ENCODE measurements around the gene FBXW8. TPM values are rescaled to one million over a fixed set of nuclear protein-coding genes. Genes with fewer than 3 reads are reported as not detected.

FBXW8 gene
- total RNA-seq, 2 donors from 2014 or later, result 26.1 to 34.7 TPM

- H3K4me3 ChIP-seq (ENCODE audit: low read length), result no peak overlapping the region
- H3K27ac ChIP-seq (ENCODE audit: low read depth, low read length), result peak overlapping the region; percentile 71
- Mint-ChIP-seq H3K9me3 (no peaks in the 10 kb centered on the region), H3K4me3 (no peak overlapping the region), H3K27me3 (ENCODE audit: insufficient read depth) (no peaks in the 10 kb centered on the region), H3K4me1 (peaks cover 38% of the 10 kb centered on the region), H3K36me3 (ENCODE audit: low read depth) (peaks cover 2% of the 10 kb centered on the region), H3K27ac (peak overlapping the region; percentile 76)
- H3K4me1 ChIP-seq (ENCODE audit: control insufficient read depth, insufficient read depth, low read length), result peaks cover 24% of the 10 kb centered on the region
- no peaks in the 10 kb centered on the region for H3K9me3 ChIP-seq (ENCODE audit: control insufficient read depth, low read length)
- H3K36me3 ChIP-seq (ENCODE audit: control insufficient read depth, insufficient read depth, low read length), result no peaks in the 10 kb centered on the region
- H3K9ac ChIP-seq (ENCODE audit: extremely low read depth, low read length, poor library complexity, severe bottlenecking), result no peak overlapping the region
- 18 to 53% methylated on average over 4 to 6 of the region's 6 CpGs for WGBS, 2 experiments (ENCODE audit: insufficient coverage in 1 of 2, insufficient read length in 1 of 2)
- TF ChIP-seq CTCF (conservative IDR thresholded peaks at IDR 0.05), result peak; percentile 67
- DNase-seq, result peak; percentile 86
- no peaks in the 10 kb centered on the region for H3K27me3 ChIP-seq (ENCODE audit: control insufficient read depth, insufficient read depth, low read length, poor library complexity, severe bottlenecking)
Observed at GRCh38 chr12:117046011-117046369, 135.2 kb downstream of the FBXW8 start.

- Mint-ChIP-seq H3K27me3 (ENCODE audit: insufficient read depth) (no peaks in the 10 kb centered on the region), H3K36me3 (ENCODE audit: low read depth) (peaks cover 2% of the 10 kb centered on the region), H3K27ac (peak overlapping the region; percentile 76), H3K4me1 (peaks cover 42% of the 10 kb centered on the region), H3K9me3 (no peaks in the 10 kb centered on the region), H3K4me3 (no peak overlapping the region)
- no peaks in the 10 kb centered on the region for H3K27me3 ChIP-seq (ENCODE audit: control insufficient read depth, insufficient read depth, low read length, poor library complexity, severe bottlenecking)
- H3K36me3 ChIP-seq (ENCODE audit: control insufficient read depth, insufficient read depth, low read length), result no peaks in the 10 kb centered on the region
- peaks cover 28% of the 10 kb centered on the region for H3K4me1 ChIP-seq (ENCODE audit: control insufficient read depth, insufficient read depth, low read length)
- no peaks in the 10 kb centered on the region for H3K9me3 ChIP-seq (ENCODE audit: control insufficient read depth, low read length)
- no peak for TF ChIP-seq CTCF (conservative IDR thresholded peaks at IDR 0.05)
- H3K27ac ChIP-seq (ENCODE audit: low read depth, low read length), result no peak overlapping the region
- H3K9ac ChIP-seq (ENCODE audit: extremely low read depth, low read length, poor library complexity, severe bottlenecking), result no peak overlapping the region
- H3K4me3 ChIP-seq (ENCODE audit: low read length), result no peak overlapping the region
- DNase-seq, result no peak
- 92 to 97% methylated on average over 23 to 27 of the region's 27 CpGs for WGBS, 2 experiments (ENCODE audit: insufficient coverage in 1 of 2, insufficient read length in 1 of 2)
Observed at GRCh38 chr12:117046425-117046824, 135.7 kb downstream of the FBXW8 start.

GRCh38 chr12:117046861-117047530 is 136.2 kb downstream of the FBXW8 start:
- H3K4me1 Mint-ChIP-seq, result peaks cover 47% of the 10 kb centered on the region
- Histone ChIP-seq H3K9ac (ENCODE audit: extremely low read depth, low read length, poor library complexity, severe bottlenecking) (no peak overlapping the region), H3K27me3 (ENCODE audit: control insufficient read depth, insufficient read depth, low read length, poor library complexity, severe bottlenecking) (no peaks in the 10 kb centered on the region), H3K4me3 (ENCODE audit: low read length) (no peak overlapping the region), H3K4me1 (ENCODE audit: control insufficient read depth, insufficient read depth, low read length) (peaks cover 27% of the 10 kb centered on the region), H3K9me3 (ENCODE audit: control insufficient read depth, low read length) (no peaks in the 10 kb centered on the region), H3K27ac (ENCODE audit: low read depth, low read length) (no peak overlapping the region), H3K36me3 (ENCODE audit: control insufficient read depth, insufficient read depth, low read length) (no peaks in the 10 kb centered on the region)
- H3K27me3 Mint-ChIP-seq (ENCODE audit: insufficient read depth), result no peaks in the 10 kb centered on the region
- H3K9me3 Mint-ChIP-seq, result no peaks in the 10 kb centered on the region
- H3K36me3 Mint-ChIP-seq (ENCODE audit: low read depth), result peaks cover 2% of the 10 kb centered on the region
- WGBS, 2 experiments (ENCODE audit: insufficient coverage in 1 of 2, insufficient read length in 1 of 2), result 95 to 96% methylated on average over 17 to 20 of the region's 20 CpGs
- H3K4me3 Mint-ChIP-seq, result no peak overlapping the region
- TF ChIP-seq CTCF (conservative IDR thresholded peaks at IDR 0.05), result no peak
- no peak overlapping the region for H3K27ac Mint-ChIP-seq
- no peak for DNase-seq

Measured in endodermal cell (in vitro differentiated cells).